Fibroblast of lung (primary cell): ENCODE measurements around the gene UBXN2A.

ENCODE experiments used
- CTCF ChIP-seq, 2 donors: IDR thresholded peaks in 1 of 2; conservative IDR thresholded peaks in 1 of 2; 1 replicate in 1 of 2; 2 replicates in 1 of 2; pipeline ENCODE4 v1.5.1; 2011 to 2012; ENCODE audit warnings: low read length in 2 of 2, control low read depth in 1 of 2, inconsistent platforms in 1 of 2, low read depth in 1 of 2, mild to moderate bottlenecking in 1 of 2
- EZH2 ChIP-seq: IDR thresholded peaks from 2 replicates; pipeline ENCODE4 v1.5.1; 2012; ENCODE audit warnings: low read length, control low read depth, mild to moderate bottlenecking; ENCODE audit errors: missing control alignments

DNA sequence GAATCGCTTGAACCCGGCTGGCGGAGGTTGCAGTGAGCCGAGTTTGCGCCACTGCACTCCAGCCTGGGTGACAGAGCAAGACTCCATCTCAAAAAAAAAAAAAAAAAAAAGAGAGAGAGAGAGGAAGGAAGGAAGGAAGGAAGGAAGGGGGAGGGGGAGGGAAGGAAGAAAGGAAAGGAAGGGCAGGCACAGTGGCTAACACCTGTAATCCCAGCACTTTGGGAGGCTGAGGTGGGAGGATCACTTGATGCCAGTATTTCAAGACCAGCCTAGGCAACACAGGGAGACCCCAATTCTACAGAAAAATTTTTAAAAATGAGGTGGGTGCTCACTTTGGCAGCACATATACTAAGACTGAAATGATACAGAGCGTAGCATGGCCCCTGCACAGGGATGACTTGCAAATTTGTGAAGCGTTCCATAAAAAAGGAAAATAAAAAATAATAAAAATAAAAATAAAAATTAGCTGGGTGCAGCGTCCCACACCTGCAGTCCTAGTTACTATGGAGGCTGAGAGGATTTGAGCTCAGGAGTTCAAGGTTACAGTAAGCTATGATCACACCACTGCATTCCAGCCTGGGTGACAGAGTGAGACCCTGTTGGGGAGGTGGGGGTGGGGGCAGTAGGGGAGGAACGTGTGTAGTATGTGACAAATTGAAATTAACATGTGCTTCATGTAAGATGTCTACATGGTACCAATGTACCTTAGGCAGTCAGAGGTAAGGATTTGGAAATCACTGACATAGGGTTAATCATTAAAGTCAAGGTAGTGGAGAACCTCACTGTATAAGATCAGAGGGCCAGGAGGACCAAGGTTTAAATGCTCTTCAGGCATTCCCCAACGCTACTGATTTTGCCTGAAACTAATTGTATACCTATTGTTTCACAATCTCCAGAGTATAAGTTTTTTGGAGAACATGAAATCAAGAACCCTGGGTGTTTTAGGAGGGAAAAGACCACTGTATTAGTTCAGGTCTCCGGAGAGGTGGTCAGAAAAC is 105.5 kb downstream of the UBXN2A start:
- no peak for TF ChIP-seq CTCF (conservative IDR thresholded peaks at IDR 0.05 in 1 of 2, IDR thresholded peaks at IDR 0.05 in 1 of 2; ENCODE audit: low read depth in 1 of 2, low read length in 2 of 2)
- no peak for TF ChIP-seq EZH2
